ENCODE data around the gene ANKRD55. TPM values are rescaled to one million over a fixed set of nuclear protein-coding genes. Genes with fewer than 3 reads are reported as not detected.

ANKRD55 gene
- polyA plus RNA-seq, 1 of the 3 experiments (the other 2 are of a cell fraction), result not detected

DNA sequence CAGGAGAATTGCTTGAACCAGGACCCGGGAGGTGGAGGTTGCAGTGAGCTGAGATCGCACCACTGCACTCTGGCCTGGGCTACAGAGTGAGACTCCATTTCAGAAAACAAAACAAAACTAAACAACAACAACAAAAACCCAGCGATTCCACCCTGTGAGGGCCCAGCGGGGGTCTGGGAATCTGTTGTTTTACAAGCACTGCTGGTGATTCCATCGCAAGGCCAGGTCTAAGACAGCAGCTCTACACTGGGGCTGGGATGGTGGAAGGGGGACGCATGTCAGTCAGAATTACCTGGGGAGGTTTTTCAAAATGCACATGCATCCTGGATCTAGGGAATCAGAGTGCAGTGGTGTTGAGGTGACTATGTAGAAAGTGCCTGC, 90.9 kb downstream of the ANKRD55 start:
- H3K79me2 ChIP-seq (ENCODE audit: insufficient read depth), result no peaks in the 10 kb centered on the region
- H3F3A ChIP-seq (replicated peaks; ENCODE audit: insufficient read depth), result no peaks in the 10 kb centered on the region
- H3K9ac ChIP-seq, result no peak overlapping the region
- DNase-seq, result no peak
- peaks cover 0 to 5% of the 10 kb centered on the region in 2 experiments; a peak in 1 of 4 replicates for H3K4me1 ChIP-seq (ENCODE audit: control insufficient read depth in 1 of 2, insufficient read depth in 2 of 2, low read depth in 1 of 2, low read length in 1 of 2)
- H3K4me3 ChIP-seq (ENCODE audit: low read depth in 2 of 2, low read length in 1 of 2), result no peak overlapping the region
- no peaks in the 10 kb centered on the region for H4K20me1 ChIP-seq (ENCODE audit: insufficient read depth)
- POLR2A ChIA-PET, result no interaction called here
- no peak overlapping the region for H3K27ac ChIP-seq (ENCODE audit: low read depth in 2 of 2, low read length in 1 of 2)
- H3K4me2 ChIP-seq, result no peak overlapping the region
- WGBS (ENCODE audit: low lambda C conversion rate), result 89% methylated on average over 6 of the region's 6 CpGs
- no peaks in the 10 kb centered on the region for H3K27me3 ChIP-seq (ENCODE audit: insufficient read depth)
- H3K9me2 ChIP-seq, result no peaks in the 10 kb centered on the region
- TF ChIP-seq RAD21 (IDR thresholded peaks at IDR 0.05; ENCODE audit: low read length), result no peak
- no peak for TF ChIP-seq TAF1 (IDR thresholded peaks at IDR 0.05; ENCODE audit: borderline replicate concordance, low read depth, low read length)
- TF ChIP-seq GATA2 (CRISPR knock-in tag; IDR thresholded peaks at IDR 0.05), result no peak
- no peak for TF ChIP-seq POLR2AphosphoS5 (IDR thresholded peaks at IDR 0.05; ENCODE audit: low read depth, low read length)
- no peak for TF ChIP-seq SIN3A (IDR thresholded peaks at IDR 0.05; ENCODE audit: borderline replicate concordance, low read depth, low read length)
- TF ChIP-seq NFIC (IDR thresholded peaks at IDR 0.05; ENCODE audit: borderline replicate concordance), result no peak
- TF ChIP-seq FOXM1 (IDR thresholded peaks at IDR 0.05; ENCODE audit: low read depth), result no peak
- no peak for TF ChIP-seq FOSL2 (IDR thresholded peaks at IDR 0.05; ENCODE audit: borderline replicate concordance, low read depth)
- no peak for TF ChIP-seq CHD2 (IDR thresholded peaks at IDR 0.05; ENCODE audit: low read length, partially characterized antibody)
- TF ChIP-seq SMC3 (IDR thresholded peaks at IDR 0.05; ENCODE audit: low read depth, low read length), result no peak
- no peak overlapping the region for H2AFZ ChIP-seq (ENCODE audit: low read depth)
- H3K9me3 ChIP-seq, result no peaks in the 10 kb centered on the region
- no peaks in the 10 kb centered on the region for H3K36me3 ChIP-seq (replicated peaks in 1 of 2; ENCODE audit: control insufficient read depth in 1 of 2, insufficient read depth in 2 of 2, low read length in 1 of 2)
- CTCF ChIA-PET, result no interaction called here

DNA sequence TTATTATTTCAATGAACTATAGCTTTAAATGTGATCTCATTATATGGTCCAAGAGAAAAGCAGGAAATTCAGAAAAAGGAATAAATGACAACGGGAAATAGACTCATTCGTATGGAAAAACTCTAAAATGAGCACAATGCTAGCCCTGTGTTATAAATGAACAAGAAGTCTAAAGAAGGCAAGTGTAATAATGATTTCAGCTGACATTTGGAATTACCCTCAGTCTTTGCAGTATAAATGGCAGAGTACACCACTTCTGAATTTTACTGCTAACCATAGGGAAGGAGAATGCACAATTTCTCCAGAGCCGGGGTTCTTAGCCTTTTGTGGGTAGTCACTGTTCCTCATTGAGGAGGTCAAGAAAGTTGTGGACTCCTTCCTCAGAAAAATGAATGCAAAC, 93.1 kb downstream of the ANKRD55 start:
- WGBS (ENCODE audit: low lambda C conversion rate), result 89% methylated on average over 3 of the region's 3 CpGs
- no peaks in the 10 kb centered on the region for H4K20me1 ChIP-seq (ENCODE audit: insufficient read depth)
- no peak overlapping the region for H3K9ac ChIP-seq
- no peak for DNase-seq
- no peaks in the 10 kb centered on the region for H3K9me2 ChIP-seq
- H3K36me3 ChIP-seq (replicated peaks in 1 of 2; ENCODE audit: control insufficient read depth in 1 of 2, insufficient read depth in 2 of 2, low read length in 1 of 2), result no peaks in the 10 kb centered on the region
- H3F3A ChIP-seq (replicated peaks; ENCODE audit: insufficient read depth), result no peaks in the 10 kb centered on the region
- TF ChIP-seq MEF2A (IDR thresholded peaks at IDR 0.05; ENCODE audit: borderline replicate concordance, low read depth) (no peak), CHD2 (IDR thresholded peaks at IDR 0.05; ENCODE audit: low read length, partially characterized antibody) (no peak)
- TF ChIP-seq, protein P1, sequence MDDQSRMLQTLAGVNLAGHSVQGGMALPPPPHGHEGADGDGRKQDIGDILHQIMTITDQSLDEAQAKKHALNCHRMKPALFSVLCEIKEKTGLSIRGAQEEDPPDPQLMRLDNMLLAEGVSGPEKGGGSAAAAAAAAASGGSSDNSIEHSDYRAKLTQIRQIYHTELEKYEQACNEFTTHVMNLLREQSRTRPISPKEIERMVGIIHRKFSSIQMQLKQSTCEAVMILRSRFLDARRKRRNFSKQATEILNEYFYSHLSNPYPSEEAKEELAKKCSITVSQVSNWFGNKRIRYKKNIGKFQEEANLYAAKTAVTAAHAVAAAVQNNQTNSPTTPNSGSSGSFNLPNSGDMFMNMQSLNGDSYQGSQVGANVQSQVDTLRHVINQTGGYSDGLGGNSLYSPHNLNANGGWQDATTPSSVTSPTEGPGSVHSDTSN (IDR thresholded peaks at IDR 0.05), result no peak
- TF ChIP-seq, protein P2, sequence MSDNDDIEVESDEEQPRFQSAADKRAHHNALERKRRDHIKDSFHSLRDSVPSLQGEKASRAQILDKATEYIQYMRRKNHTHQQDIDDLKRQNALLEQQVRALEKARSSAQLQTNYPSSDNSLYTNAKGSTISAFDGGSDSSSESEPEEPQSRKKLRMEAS (IDR thresholded peaks at IDR 0.05; ENCODE audit: low read depth), result no peak
- no peaks in the 10 kb centered on the region for H3K27me3 ChIP-seq (ENCODE audit: insufficient read depth)
- H2AFZ ChIP-seq (ENCODE audit: low read depth), result no peak overlapping the region
- no peak overlapping the region for H3K4me2 ChIP-seq
- ChIA-PET CTCF (interaction anchor here (0.6 to 1.2 kb wide), 2 partner anchors 16 to 410 kb away, joined by 3 read pairs; no protein-coding TSS in a partner anchor), POLR2A (no interaction called here)
- H3K9me3 ChIP-seq, result no peaks in the 10 kb centered on the region
- H3K4me3 ChIP-seq (ENCODE audit: low read depth in 2 of 2, low read length in 1 of 2), result no peak overlapping the region
- no peaks in the 10 kb centered on the region for H3K79me2 ChIP-seq (ENCODE audit: insufficient read depth)
- peaks cover 0 to 5% of the 10 kb centered on the region in 2 experiments; a peak in 1 of 4 replicates for H3K4me1 ChIP-seq (ENCODE audit: control insufficient read depth in 1 of 2, insufficient read depth in 2 of 2, low read depth in 1 of 2, low read length in 1 of 2)
- H3K27ac ChIP-seq (ENCODE audit: low read depth in 2 of 2, low read length in 1 of 2), result no peak overlapping the region
